HG02970 (cell line): ENCODE data around the gene MAU2.

Experiments
- ATAC-seq: cut with Tn5 transposase; IDR thresholded peaks from one replicate; pipeline ENCODE4 v1.9.1; 2021; ENCODE audit warnings: mild to moderate bottlenecking, moderate library complexity, moderate number of reproducible peaks; ENCODE audit not compliant: unreplicated experiment, low FRiP score

MAU2 gene, protein sequence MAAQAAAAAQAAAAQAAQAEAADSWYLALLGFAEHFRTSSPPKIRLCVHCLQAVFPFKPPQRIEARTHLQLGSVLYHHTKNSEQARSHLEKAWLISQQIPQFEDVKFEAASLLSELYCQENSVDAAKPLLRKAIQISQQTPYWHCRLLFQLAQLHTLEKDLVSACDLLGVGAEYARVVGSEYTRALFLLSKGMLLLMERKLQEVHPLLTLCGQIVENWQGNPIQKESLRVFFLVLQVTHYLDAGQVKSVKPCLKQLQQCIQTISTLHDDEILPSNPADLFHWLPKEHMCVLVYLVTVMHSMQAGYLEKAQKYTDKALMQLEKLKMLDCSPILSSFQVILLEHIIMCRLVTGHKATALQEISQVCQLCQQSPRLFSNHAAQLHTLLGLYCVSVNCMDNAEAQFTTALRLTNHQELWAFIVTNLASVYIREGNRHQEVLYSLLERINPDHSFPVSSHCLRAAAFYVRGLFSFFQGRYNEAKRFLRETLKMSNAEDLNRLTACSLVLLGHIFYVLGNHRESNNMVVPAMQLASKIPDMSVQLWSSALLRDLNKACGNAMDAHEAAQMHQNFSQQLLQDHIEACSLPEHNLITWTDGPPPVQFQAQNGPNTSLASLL

DNA sequence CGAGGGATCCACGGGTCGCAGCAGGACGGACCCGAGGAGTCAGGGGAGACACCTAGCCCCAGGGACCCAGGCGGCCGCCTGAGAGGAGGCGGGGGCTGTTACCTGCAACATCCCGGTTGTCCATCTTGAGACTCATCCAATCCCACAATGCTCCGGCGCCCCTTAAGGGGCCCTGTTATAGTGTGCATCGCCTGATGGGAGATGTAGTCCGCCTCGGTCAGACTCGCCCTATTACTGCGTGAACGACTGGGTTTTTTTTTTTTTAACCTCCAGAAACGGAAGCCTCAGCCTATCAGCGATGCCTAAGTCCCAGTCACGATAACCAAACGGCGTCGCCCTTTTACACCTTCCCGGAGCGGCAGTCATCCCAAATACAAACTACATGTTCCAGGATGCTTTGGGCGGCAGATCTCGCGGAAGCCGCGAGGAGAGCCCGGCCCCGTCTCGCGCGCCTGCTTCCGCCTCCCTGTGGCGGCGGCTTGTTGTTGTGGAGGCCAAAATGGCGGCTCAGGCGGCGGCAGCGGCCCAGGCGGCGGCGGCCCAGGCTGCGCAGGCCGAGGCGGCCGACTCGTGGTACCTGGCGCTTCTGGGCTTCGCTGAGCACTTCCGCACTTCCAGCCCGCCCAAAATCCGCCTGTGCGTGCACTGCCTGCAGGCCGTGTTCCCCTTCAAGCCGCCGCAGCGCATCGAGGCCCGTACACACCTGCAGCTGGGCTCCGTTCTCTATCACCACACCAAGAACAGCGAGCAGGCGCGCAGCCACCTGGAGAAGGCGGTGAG is at the start of gene MAU2, which contains the start of gene SUGP1:
Gene MAU2, plus strand, starts transcription at position 469 of the 780 bp plus-strand sequence. Its CDS starts 31 bp downstream, at position 500.
Gene SUGP1, minus strand, starts transcription at position 149 of the 780 bp plus-strand sequence. Its CDS starts 13 bp downstream, at position 136.
- peak; percentile 86 for ATAC-seq

DNA sequence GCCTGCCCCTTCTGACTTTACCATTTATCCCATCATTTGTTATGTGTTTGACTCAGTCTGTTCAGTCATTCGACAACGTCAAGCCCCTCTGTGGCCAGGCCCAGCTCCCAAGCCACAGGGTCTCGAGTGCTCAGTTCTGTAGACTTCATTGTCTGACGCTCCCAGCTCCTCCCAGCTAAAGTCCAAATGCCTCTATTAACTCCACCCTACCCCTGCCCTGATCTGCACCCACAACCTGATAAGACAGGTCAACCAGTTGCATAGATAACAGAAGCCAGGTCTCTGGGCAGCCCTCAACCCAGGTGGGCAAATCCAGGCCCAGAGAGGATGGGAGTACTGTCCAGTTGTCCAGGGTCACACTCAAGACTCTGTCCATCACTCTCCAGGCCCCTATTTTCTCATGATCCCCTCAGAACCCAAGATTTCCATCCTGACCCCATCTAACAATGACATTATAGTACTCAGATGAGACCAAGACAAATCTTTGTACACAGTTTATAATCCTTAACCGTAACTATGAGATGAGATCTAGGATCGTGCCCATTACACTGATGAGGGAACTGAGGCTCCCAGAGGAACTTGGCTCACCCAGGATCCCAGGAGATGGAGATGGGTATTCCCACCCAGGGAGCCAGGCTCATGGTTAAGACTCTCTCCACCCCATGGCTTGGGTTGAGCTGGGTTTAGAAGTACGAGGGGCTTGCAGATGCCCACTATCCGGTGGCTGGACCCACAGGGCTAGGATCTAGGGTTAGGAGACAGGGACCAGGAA is 48.6 kb upstream of the MAU2 start:
- no peak for ATAC-seq

DNA sequence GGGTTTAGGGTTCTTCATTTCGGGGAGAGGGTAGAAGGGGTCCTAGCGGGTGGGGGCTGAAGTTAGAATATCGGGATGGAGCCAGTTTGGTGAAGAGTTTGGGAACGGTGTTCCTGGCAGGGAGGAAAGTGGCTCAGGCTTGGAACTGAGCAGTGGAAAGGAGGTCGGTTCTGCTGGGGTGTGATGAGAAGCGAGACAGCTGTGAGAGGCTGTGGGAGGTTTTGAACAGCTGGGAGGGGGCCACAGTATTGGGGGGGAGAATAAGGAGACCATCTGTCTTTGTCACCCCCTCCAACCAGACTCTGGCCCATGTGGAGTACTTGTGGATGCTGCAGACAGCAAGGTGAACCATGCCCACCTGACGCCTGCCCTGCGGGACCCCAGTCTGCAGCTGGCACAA is 46.5 kb upstream of the MAU2 start:
- no peak for ATAC-seq

DNA sequence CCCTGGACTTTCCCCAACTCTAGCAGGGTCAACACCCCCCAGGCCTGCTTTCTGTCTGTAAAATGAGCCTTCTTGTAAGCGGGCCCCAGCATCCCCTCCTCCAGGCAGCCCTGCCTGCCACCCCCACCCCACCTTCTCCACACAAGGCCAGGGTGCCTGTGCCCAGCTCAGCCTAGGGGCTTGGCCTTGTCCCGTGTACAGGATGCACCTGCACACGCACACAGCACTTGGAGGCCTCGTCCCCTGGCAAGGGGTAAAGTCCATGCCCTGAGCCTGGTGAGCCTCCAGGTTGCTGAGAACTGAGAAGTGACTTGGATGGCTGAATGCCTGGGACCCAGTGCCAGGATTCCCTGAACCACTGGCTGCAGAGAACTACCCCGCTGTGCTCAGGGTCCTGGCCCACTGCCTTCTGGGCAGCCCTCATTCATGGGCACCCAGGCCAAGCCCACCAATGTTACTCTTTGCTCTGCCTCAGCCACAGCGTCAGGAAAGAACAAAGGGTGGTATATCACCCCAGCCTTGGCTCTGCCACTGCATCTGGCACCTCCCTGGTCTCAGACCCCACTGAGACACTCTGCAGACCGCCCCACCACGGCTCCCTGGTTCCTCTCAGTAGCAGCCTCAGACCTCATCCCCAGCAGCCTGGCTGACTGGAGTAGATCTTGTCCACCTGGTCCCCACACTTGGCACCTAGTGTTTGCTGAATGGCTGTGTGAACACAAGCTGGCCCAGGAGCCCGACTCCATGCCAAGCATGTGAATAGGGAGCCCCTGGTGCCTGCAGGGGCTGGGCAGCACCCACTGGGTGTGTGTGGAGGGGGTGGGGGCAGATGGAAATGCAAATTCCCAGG is 45.7 kb upstream of the MAU2 start:
- no peak for ATAC-seq

DNA sequence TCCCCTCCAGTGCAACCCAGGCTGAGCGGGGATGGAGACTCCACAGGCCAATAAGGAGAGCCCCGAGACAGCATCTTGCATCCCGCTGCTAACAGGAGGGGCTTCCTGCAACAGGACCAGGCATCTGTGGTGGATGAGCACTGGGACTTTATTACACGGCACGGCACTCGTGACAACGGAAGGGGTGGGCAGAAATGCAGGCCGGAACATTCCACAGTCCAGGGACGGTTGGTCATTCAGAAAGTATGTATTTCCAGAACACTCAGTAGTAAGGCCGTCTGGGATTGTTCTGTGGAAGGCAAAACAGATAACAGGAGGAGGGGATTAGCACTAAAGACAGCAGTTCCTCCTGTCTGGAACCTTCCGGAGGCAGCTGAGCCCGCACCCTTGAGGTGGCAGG is 44.2 kb upstream of the MAU2 start:
- no peak for ATAC-seq

DNA sequence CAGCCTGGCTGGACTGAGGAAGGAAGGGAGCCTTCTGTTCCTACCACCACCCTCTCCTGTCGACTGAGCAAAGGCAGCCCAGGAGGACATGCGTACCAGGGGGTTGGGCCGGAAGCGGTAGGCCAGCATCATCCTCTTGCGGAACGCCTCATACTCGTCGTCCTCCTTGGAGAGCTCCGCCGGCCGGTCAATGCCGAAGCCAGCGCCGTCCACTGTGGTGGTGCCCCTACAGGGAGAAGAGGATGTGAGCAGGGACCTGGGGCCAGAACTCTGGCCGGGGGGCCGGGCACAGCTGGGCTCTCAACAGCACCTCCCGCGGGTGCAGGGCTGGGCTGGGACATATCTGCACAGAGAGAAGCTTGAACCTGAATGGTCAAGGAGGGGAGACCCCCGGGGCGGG is 43.8 kb upstream of the MAU2 start:
- no peak for ATAC-seq

DNA sequence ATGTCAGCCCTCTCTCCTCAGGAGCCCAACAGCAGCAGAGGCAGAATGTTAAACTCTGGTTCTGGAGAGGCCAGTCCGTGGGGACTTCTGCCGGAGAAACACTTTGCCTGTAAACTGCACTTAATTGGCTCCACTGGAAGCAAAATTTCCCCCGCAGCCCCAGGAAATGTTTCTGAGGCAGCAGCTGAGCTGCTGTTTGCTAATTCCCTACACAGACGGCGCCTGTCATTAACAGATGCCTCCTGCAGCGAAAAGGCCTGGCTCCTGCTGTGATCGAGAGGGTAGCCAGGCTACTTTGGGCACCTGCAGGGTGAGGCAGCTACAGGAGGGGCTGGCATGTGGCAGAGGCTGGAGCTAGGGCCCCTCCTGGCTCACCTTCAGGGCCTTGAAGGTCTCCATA is 42.3 kb upstream of the MAU2 start:
- no peak for ATAC-seq

DNA sequence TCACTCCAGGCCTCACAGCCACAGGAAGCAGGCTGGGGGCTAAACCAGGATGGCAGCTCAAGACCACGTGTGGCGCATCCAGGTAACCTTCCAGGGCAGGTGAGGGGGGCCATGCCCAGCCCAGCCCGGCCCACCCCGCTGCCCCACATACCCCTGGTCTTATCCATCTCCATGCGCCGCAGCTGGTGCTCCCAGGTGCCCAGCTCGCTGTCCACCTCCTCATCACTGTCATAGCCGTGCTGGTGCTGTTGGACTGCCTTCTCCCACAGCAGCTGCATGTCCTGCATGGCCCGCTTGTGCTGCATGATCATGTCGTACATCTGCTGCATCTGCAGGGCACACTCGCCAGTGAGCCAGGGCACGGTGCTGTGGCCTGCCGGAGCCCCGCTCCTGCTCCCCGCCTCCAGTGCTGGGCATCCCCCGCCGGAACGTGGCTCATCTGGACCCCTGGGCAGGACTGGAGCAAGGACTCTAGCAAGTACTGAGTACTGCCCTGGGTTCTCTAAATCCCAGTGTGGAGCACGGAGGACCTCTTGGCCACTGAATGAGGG is 41.5 kb upstream of the MAU2 start:
- no peak for ATAC-seq

DNA sequence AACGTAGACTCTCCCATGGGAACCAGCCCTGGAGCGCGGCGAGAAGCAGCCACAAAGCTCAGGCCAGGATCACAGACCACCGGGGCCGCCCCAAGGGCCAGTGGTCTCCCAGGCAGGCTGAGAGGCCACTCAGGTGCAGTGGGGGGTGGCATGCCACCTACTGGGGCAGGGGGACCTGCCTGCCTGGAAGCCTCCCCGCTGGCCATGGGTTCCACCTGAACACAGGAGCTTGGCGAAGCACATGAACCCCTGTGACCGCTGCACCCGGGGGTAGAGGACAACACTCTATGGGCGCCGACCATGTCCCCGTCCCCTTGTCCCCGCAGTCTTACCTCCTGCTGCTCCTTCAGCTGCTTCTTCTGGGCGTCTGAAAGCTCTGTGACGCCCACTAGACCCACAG is 40.8 kb upstream of the MAU2 start:
- no peak for ATAC-seq

DNA sequence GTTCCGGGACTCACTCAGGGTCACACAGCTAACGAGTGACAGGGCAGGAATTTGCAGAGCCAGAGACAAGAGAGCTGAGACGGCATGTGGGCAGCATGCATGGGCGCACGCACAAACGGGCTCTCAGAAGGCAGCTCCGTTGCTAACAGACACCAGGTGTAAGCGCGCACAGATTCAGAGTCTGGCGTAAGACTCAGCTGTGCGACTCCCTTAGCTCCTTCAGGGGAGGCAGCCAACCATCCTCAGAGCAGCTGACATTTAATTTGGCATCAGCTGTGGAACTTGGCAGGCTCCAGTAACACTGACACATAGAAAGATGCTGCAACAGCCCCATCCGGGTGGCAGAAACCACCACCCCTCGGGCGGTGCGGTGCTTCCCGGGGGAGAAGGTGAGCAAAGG is 40.1 kb upstream of the MAU2 start:
- no peak for ATAC-seq

DNA sequence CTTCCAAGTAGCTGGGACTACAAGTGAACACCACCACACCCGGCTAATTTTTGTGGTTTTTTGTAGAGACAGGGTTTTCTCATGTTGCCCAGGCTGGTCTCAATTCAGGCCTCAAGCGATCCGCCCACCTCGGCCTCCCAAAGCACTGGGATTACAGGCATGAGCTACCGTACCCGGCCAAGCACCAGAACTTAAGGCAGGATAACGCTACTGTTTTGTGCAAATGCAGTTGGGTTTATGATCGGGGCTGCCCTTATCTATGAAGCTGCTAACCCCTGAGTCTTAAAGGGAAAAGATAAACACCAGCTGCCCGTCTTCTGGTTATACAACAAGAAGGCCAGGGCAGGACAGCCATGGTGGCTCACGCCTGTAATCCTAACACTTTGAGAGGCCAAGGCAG is 34.9 kb upstream of the MAU2 start:
- no peak for ATAC-seq

DNA sequence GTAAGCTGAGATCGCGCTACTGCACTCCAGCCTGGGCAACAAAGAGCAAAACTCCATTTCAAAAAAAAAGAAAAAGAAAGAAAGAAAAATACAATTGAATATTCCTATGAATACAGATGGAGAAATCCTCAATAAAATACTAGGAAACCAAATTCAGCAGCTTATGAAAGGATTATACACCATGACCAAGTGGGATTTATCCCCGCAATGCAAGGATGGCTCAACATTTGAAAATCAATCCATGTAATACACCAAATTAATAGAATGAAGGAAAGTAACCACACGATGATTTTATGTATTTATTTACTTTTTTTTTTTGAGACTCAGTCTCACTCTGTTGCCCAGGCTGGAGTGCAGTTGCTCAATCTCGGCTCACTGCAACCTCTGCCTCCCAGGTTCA is 28.0 kb upstream of the MAU2 start:
- no peak for ATAC-seq

DNA sequence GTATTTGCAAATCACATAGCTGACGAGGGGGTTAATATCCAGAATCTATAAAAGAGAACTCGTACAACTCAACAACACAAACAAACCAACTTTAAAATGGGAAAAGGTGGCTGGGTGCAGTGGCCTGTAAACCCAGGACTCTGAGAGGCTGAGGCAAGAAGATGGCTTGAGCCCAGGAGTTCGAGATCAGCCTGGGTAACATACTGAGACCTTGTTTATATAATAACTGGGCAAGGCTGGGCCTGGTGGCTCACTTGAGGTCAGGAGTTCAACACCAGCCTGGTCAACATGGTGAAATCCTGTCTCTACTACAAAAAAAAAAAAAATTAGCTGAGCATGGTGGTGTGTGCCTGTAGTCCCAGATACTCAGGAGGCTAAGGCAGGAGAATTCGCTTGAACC is 25.7 kb upstream of the MAU2 start:
- no peak for ATAC-seq

DNA sequence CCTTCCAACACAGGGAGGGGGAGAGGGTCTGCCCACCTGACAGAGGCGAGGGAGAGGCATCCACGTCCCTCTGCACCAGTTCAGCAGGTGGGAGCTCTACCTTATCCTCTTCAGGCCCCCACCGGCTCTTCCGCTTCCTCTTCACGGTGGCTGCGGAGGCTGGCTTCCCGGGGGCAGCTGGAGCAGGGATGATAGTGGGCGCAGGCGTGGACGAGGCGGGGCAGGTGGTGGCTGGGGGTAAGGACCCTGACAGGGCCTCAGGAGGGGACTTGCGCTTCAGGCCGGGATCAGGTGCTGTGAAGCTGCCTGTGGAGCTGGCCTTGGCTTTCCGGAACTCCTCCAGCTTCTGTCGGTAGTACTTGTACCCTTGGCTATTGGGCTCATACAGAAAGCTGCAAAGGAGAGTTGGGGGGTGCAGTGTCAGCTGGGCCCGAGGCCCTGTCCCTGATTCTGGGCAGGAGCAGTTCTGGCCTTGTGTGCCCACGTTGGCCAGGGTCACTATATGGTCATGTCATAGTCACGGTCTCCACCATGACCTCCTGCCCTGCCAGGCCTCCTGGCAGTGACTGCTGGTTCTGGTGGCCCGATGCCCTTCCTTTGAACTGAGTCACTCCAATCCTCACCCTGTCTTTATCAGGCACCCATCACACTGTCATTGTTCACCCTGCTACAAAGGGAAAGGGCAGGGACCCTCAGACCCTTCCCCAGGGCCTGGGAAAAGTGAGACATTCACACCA is 23.5 kb upstream of the MAU2 start:
- no peak for ATAC-seq

DNA sequence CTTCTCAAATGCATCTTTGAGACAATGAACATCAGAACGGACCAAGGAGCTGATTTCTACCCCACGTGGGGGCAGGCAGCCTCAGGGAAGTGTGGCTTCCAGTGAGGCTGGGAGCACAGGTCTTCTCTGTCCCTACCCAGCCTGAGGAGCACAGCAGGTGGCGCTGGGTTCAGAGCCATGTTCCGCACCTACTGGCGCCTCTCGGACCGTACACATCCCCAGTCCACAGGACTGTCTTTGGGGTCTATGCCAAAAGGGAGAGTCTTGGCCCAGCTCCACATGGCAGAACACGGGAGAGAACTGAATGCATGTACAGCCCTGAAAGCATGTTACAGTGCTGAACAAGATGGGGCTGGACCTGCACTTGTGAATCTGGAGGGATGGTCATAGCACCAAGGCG is 22.9 kb upstream of the MAU2 start:
- ATAC-seq = no peak

DNA sequence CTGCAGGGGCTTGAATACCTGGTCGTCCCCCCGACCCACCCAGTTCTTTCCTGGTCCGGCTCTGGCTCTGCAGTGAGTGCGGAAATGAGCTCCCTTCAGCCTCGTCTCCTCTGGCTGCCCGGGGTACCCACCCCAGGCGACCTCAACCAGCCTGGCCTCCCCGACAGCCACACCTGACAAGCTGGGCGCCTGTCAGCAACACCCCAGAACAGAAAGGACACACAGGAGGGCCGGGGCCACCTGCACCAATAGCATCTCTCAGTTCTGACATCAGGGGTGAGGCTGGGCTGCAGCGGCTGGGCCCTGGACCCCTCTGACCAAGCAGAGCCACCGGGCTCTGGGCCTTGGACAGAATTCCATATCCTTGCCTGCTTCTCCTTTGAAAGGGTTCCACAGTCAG is 20.0 kb upstream of the MAU2 start:
- no peak for ATAC-seq

DNA sequence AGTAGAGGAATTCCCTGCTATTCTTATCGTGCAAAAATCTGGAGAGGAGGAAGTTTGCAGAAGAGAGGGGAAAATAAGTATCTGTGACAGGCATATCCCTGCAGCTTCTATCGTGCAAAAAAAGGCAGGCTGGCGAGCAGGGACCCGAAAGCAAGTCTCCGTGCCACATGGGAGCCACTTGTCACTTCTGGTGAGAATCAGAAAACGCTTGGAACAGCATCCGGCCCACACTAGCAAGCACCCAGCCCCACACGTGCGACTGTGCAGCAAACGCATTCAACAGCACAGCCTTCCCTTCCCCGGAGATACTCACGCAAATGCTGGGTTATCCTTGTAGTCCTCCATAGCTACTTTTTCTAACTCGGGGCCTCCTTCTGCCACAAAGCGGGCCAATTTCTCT is 17.2 kb upstream of the MAU2 start:
- ATAC-seq = no peak

DNA sequence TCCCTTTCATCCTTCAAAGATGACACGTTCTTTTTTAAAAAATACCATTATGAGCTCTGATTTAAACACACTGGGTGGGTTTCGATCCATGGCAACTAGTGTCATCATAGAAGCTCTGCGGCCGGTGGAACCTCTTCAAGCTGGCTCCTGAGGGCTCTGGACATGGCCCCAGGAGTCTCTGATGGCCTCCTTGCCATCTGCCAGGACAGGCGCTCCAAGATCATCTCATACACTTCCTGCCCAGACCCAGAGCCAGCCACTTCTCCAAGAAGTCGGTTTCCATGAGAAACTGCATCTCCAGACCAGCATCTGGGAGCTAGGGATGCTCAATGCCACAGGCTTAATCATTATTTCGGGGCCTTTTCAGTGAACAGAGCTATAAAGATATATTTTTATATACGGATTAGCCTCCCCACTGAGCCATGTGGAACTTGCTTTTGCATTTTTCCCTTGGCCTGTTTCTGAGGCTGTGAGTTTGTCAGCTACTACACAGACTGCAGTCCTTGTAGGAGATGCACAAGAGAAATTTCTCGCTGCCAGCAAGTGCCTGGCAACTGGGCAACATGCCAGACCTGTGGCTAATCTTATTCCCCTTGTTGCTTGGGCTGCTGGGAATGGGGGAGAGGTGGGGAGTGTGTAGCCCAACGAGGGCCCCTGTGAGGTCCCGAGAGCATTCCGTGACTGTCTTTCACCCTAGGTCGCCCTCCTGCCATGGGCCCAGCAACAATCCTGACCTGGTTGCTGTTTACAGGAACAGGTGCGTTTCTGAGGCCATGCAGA is 16.3 kb upstream of the MAU2 start:
- ATAC-seq = no peak
